ENCODE measurements around the gene SLC9A9.

Gene SLC9A9

GRCh38 chr3:143413372-143413771 is 434.9 kb downstream of the SLC9A9 start:
- no peak for DNase-seq (ENCODE audit: low spot score)

DNA sequence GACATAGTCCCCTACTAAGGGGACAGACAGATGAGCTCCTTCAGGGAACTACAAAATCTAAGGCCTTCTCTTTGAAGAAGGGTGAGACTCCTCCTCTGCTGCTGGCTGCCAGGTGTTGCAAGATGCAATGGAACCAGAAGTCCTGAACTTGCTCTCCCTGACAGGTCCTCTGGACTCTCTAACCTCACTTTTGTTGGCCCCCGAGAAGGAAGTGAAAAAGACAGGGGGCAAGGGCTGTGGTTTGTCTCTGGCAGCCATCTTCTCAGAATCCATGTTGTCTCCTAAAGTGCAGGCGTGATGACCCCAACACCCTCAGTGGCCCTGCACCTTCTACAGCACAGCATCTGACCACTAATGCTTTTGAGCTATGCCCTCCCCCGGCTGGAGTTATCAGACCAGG is 436.2 kb downstream of the SLC9A9 start:
- no peak for DNase-seq (ENCODE audit: low spot score)

- no peak for DNase-seq (ENCODE audit: low spot score)
These were observed 438.0 kb downstream of the SLC9A9 start for GRCh38 chr3:143410259-143410658.

DNA sequence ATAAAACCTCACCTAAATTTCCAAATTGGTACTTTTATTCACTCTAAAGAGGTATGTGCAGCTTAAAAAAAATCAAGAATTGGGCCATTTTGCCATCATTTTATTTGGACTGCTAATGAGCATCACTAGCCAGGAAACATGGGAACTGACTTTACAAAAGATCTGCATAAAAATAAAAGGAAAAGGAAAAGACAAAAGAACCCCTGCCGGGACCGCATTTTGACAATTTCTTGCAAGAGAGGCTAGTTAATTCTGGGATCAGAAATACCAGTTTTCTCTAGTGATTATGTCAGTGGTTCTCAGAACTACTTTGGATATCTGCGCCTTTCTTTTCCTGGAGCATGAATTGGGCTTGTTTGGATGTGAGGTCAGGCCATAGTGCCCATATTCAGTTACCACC is 439.5 kb downstream of the SLC9A9 start:
- DNase-seq (ENCODE audit: low spot score) = no peak

- no peak for DNase-seq (ENCODE audit: low spot score)
These were observed 445.7 kb downstream of the SLC9A9 start for GRCh38 chr3:143402602-143403001.

GRCh38 chr3:143396790-143397189 is 451.5 kb downstream of the SLC9A9 start:
- no peak for DNase-seq (ENCODE audit: low spot score)

GRCh38 chr3:143389388-143389787 is 458.9 kb downstream of the SLC9A9 start:
- DNase-seq (ENCODE audit: low spot score) = no peak

GRCh38 chr3:143387425-143387824 is 460.8 kb downstream of the SLC9A9 start:
- no peak for DNase-seq (ENCODE audit: low spot score)

- DNase-seq (ENCODE audit: low spot score) = no peak
These were observed 464.2 kb downstream of the SLC9A9 start for GRCh38 chr3:143384076-143384475.

DNA sequence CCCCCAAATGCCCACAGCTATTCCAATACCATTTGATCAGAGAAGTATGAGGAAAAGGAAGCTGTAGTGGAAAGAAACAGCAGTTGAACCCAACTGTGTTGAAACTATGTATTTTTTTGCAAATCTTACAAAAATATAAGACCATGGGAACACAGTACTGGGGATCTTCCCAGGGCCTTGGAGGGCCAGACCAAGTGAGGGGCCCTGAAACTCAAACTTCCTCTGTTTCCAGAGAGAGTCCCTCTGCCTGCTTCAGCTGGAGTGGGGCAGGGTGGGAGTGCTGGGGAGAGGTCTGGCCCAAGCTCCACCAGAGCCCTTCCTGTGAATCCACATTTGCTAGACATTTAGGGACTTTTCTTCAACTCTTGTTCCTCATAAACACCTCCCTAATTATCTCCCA is 464.8 kb downstream of the SLC9A9 start:
- DNase-seq (ENCODE audit: low spot score) = no peak

DNA sequence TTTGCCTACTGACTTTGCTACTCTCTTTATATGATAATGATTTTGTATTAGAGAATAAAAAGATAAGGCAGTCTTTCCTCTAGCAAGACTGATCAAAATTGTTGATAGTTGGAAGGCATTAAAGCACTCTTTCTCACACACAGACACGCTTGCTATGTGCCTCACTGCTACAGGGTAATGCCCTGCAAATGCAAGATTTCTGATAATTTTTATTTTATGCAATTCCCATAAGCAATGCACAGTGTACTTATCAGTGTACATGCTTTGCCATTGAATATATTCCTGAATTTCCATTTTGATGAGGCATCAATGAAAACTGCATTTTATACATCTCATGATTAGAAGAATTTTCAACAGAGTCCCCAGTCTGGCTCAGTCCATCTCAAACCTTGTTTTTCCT is 465.5 kb downstream of the SLC9A9 start:
- DNase-seq (ENCODE audit: low spot score) = no peak

- DNase-seq (ENCODE audit: low spot score) = no peak
These were observed 467.8 kb downstream of the SLC9A9 start for GRCh38 chr3:143380449-143380848.

DNA sequence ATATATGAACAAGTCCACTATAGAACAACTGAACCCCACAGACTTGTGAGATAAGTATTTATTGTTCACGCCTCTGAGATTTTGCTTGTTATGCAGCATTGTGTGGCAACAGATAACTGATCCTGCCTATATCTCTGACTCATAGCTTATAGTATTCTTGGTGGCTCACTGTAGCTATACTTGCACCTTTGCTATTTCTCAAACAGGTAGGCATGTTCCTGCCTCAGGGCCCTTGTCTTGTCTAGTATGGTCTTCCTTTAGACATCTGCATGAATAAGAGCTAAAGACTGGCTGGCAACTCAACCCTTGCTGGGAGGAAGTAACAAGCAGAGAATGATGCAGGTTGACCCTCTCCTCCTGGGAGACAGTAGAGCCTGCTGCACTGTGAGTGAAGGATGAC is 472.6 kb downstream of the SLC9A9 start:
- DNase-seq (ENCODE audit: low spot score) = no peak

GRCh38 chr3:143367171-143367570 is 481.1 kb downstream of the SLC9A9 start:
- DNase-seq (ENCODE audit: low spot score) = no peak

GRCh38 chr3:143366672-143367071 is 481.6 kb downstream of the SLC9A9 start:
- DNase-seq (ENCODE audit: low spot score) = no peak

GRCh38 chr3:143363949-143364348 is 484.3 kb downstream of the SLC9A9 start:
- no peak for DNase-seq (ENCODE audit: low spot score)

GRCh38 chr3:143363276-143363675 is 485.0 kb downstream of the SLC9A9 start:
- no peak for DNase-seq (ENCODE audit: low spot score)

DNA sequence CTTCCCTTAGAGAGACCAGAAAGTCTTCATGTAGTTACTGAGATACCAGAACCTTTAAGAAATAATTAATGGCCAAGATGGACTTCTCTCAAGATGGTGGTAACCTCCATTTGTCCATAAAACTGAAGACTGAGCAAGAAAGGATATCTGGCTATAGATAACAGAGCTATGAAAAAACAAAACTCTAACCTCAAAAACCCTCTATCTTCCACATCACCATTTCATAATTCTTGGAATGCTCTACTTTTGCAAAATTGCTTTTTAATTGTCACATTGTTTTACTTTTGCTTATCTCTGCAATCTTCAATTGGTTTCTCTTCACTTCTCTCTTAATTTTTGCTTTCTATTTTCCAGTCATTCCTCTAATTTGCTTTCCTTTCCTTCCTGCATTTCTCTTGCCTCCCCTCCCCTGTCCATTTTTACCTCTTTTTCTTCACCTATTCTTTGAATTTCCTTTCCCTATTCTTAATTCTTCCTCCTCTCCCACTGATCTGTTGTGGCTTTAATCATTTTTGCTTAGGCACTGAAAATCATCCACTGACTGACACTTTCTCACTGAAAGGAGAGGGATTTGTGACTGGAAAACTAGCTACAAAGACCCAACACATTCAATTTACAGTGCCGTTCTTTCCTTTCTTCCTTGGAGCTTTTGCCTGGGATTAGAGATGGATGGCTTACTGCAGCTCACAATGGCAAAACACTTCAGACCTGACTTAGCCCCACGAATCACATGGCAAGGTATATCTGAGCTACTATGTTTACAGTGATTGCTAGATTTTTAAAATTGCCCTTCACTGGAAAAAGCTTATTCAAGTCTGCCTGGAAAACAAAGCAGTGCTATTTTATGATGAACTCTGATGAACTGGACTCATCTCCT is 485.9 kb downstream of the SLC9A9 start:
- DNase-seq (ENCODE audit: low spot score) = no peak

- no peak for DNase-seq (ENCODE audit: low spot score)
These were observed 486.7 kb downstream of the SLC9A9 start for GRCh38 chr3:143361589-143361988.

- no peak for DNase-seq (ENCODE audit: low spot score)
These were observed 488.0 kb downstream of the SLC9A9 start for GRCh38 chr3:143360244-143360643.

DNA sequence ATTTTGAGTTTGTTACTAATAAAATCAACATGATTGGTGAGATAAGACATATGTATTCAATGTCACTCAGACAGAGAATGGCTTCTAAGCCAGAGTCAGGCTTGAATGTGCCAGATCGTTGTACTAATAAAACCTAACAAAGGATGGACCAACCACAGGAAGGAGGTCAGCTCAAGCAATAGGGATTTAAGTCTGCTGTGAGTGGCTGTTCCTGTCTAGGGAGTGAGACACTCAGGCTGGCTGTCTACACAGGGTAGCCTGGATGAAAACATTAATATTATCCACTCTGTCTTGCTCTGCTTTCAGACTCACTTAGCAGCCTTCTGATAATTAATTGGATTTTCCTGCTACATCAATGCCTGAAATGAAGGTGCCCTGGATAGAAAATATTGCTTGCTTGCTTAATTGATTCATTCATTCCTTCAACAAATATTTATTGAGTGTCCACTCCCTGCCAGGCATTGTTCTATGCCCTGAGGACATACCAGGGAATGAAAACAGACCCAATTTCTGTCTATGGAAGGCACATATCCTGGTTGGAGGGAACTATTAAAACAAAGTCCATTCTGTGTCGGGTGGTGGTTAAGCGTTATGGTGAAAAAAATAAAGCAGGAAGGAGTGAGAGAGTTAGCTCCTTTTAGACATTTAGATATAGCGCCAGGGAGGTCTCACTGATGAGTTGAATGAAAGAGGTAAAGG is 489.3 kb downstream of the SLC9A9 start:
- DNase-seq (ENCODE audit: low spot score) = no peak

GRCh38 chr3:143358155-143358792 is 490.0 kb downstream of the SLC9A9 start:
- DNase-seq (ENCODE audit: low spot score) = no peak

- DNase-seq (ENCODE audit: low spot score) = no peak
These were observed 490.6 kb downstream of the SLC9A9 start for GRCh38 chr3:143357700-143358099.
